Measurements from ENCODE around the gene CRABP2. TPM values are rescaled to one million over a fixed set of nuclear protein-coding genes. Genes with fewer than 3 reads are reported as not detected.

Gene CRABP2
- total RNA-seq = 17.6 and 27.8 TPM in 2 replicates

DNA sequence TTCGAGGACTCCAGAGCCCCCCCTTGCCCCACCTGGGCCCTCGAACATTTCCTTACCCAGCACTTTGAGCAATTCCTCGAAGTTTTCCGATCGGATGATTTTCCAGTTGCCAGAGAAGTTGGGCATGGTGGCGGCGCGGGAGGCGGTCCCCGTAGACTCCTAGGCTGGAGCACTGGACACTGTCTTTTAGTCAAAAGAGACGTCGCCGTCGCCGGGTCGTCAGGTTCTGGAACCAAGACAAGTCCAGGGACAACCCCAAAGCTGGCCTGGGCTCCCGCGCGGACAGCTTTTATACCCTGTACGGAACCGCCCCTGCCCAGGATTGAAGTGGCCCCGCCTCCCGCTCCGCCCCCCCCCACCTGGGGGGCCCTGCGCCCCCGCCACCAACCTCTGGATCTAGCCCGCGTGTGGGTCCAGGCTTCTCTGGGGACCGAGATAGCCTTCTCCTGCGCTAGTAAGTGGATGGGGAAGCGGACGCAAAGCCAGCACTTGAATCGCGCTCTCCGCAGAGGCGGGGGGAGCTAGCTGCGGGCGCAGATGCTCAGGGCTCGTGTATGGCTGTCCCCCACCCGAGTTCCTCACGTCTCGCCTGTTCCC is at the start of gene CRABP2:
Gene CRABP2, minus strand, starts transcription at position 263 of the 597 bp plus-strand sequence. Its CDS starts 137 bp downstream, at position 126.

GRCh38 chr1:156751451-156751756 is 46.0 kb upstream of the CRABP2 start, which contains the start of gene HDGF:
Gene HDGF (minus strand): TSS chr1:156751675. CDS start chr1:156751429, 246 bp downstream.

GRCh38 chr1:156740741-156741480 is 35.5 kb upstream of the CRABP2 start, which contains the start of gene MRPL24:
Gene MRPL24 (minus strand): TSS chr1:156741088. CDS start chr1:156738704, 2,384 bp downstream.

GRCh38 chr1:156728599-156729462 is 23.4 kb upstream of the CRABP2 start, which contains the start of gene ISG20L2:
Gene ISG20L2 (minus strand): TSS chr1:156728766. CDS start chr1:156727652, 1,114 bp downstream.

GRCh38 chr1:156727926-156728598 is 22.7 kb upstream of the CRABP2 start, which contains the start of gene METTL25B:
Gene METTL25B (plus strand): TSS chr1:156728469. CDS start chr1:156729105, 636 bp downstream.

GRCh38 chr1:156676820-156677615 is 28.4 kb downstream of the CRABP2 start, which contains the start of gene NES:
Gene NES (minus strand): TSS chr1:156677407. CDS start chr1:156677264, 143 bp downstream.

Other genes starting within 250 kb of the CRABP2 start
- gene MEF2D, start 204.8 kb downstream of the CRABP2 start, total RNA-seq = 17.8 and 21.3 TPM in 2 replicates
- 0.87 and 1.5 TPM in 2 replicates for gene IQGAP3, start 133.0 kb downstream of the CRABP2 start, total RNA-seq
- gene TTC24, start 125.9 kb downstream of the CRABP2 start, total RNA-seq = not detected in 2 replicates
- gene NAXE, start 113.8 kb downstream of the CRABP2 start, total RNA-seq = 38.4 and 52.2 TPM in 2 replicates
- 7.7 and 11.5 TPM in 2 replicates for gene GPATCH4, start 104.1 kb downstream of the CRABP2 start, total RNA-seq
- gene HAPLN2, start 86.2 kb downstream of the CRABP2 start, total RNA-seq = 2.2 TPM in 1 of 2 replicates, not detected in the other
- gene BCAN, start 63.5 kb downstream of the CRABP2 start, total RNA-seq = 0.06 TPM in 1 of 2 replicates, not detected in the other
- 27.0 and 30.6 TPM in 2 replicates for gene NES, start 28.2 kb downstream of the CRABP2 start, total RNA-seq
- gene METTL25B, start 22.9 kb upstream of the CRABP2 start, total RNA-seq = 13.1 and 14.9 TPM in 2 replicates
- 11.8 and 15.8 TPM in 2 replicates for gene ISG20L2, start 23.2 kb upstream of the CRABP2 start, total RNA-seq
- gene MRPL24, start 35.5 kb upstream of the CRABP2 start, total RNA-seq = 63.6 and 72.1 TPM in 2 replicates
- gene HDGF, start 46.1 kb upstream of the CRABP2 start, total RNA-seq = 170 TPM in 2 replicates
- 33.4 and 33.7 TPM in 2 replicates for gene PRCC, start 62.0 kb upstream of the CRABP2 start, total RNA-seq
- gene SH2D2A, start 111.3 kb upstream of the CRABP2 start, total RNA-seq = 0.37 and 0.88 TPM in 2 replicates
- under 0.01 TPM in 1 of 2 replicates, not detected in the other for gene INSRR, start 153.5 kb upstream of the CRABP2 start, total RNA-seq
- 0.05 TPM in 1 of 2 replicates, not detected in the other for gene NTRK1, start 155.3 kb upstream of the CRABP2 start, total RNA-seq
- gene PEAR1, start 188.1 kb upstream of the CRABP2 start, total RNA-seq = 6.9 and 7.7 TPM in 2 replicates
- gene LRRC71, start 215.0 kb upstream of the CRABP2 start, total RNA-seq = not detected in 2 replicates